Keratinocyte (primary cell): ENCODE data around the gene SH2D6. TPM values are rescaled to one million over a fixed set of nuclear protein-coding genes. Genes with fewer than 3 reads are reported as not detected.

Experiments used
- DNase-seq: peaks from one replicate; pipeline ENCODE4 v3.0.0-alpha.2; 2011; ENCODE audit warnings: low read depth, missing footprints, low spot score
- FAIRE-seq: peaks from 2 replicates; lab custom pipeline; 2011; peaks lifted over from hg19 to GRCh38; lab: Jason Lieb, UNC
- H2AFZ ChIP-seq: 2 replicates; pipeline ENCODE4 v1.6.0; 2012; ENCODE audit warnings: low read length, control low read depth, inconsistent platforms; ENCODE audit not compliant: control insufficient read depth
- H3K27ac ChIP-seq: 2 replicates; pipeline ENCODE4 v1.5.1; 2011; ENCODE audit warnings: low read length; ENCODE audit not compliant: control insufficient read depth, insufficient read depth
- H3K27me3 ChIP-seq: 3 replicates; pipeline ENCODE4 v1.6.0; 2011; ENCODE audit warnings: low read length; ENCODE audit not compliant: control insufficient read depth, insufficient read depth; ENCODE audit errors: extremely low read depth
- H3K36me3 ChIP-seq, 2 experiments: 2 replicates in 1 of 2; 3 replicates in 1 of 2; pipeline ENCODE4 v1.5.1; 2011; ENCODE audit warnings: low read length in 2 of 2, mild to moderate bottlenecking in 1 of 2; ENCODE audit not compliant: control insufficient read depth in 2 of 2, insufficient read depth in 2 of 2; ENCODE audit errors: extremely low read depth in 1 of 2
- H3K4me1 ChIP-seq: 3 replicates; pipeline ENCODE4 v1.5.1; 2011; ENCODE audit warnings: low read length; ENCODE audit not compliant: control insufficient read depth, insufficient read depth; ENCODE audit errors: extremely low read depth
- H3K4me2 ChIP-seq: 3 replicates; pipeline ENCODE4 v1.6.0; 2011; ENCODE audit warnings: low read depth, low read length; ENCODE audit not compliant: control insufficient read depth, insufficient read depth; ENCODE audit errors: extremely low read depth
- H3K4me3 ChIP-seq, 3 experiments: fragments of 200-600 bp in 1 of 3; sonication (generic) in 1 of 3; 2 replicates in 2 of 3; 3 replicates in 1 of 3; pipeline ENCODE4 v1.5.1; 2011 to 2016; ENCODE audit warnings: low read length in 3 of 3, mild to moderate bottlenecking in 3 of 3, control low read depth in 2 of 3, inconsistent platforms in 1 of 3, low read depth in 1 of 3, mixed read lengths in 1 of 3, mixed run types in 1 of 3, moderate library complexity in 1 of 3; ENCODE audit not compliant: control insufficient read depth in 2 of 3, insufficient read depth in 2 of 3; ENCODE audit errors: extremely low read depth in 1 of 3
- H3K79me2 ChIP-seq: 2 replicates; pipeline ENCODE4 v1.6.0; 2012; ENCODE audit warnings: low read length; ENCODE audit not compliant: control insufficient read depth, insufficient read depth
- H3K9ac ChIP-seq: 3 replicates; pipeline ENCODE4 v1.6.0; 2011; ENCODE audit warnings: low read length; ENCODE audit not compliant: control insufficient read depth, insufficient read depth; ENCODE audit errors: extremely low read depth
- H3K9me1 ChIP-seq: 3 replicates; pipeline ENCODE4 v1.6.0; 2011; ENCODE audit warnings: low read length; ENCODE audit not compliant: control insufficient read depth, insufficient read depth; ENCODE audit errors: extremely low read depth
- H3K9me3 ChIP-seq: 2 replicates; pipeline ENCODE4 v1.5.1; 2012; ENCODE audit warnings: low read depth, low read length; ENCODE audit not compliant: control insufficient read depth
- H4K20me1 ChIP-seq: 3 replicates; pipeline ENCODE4 v1.6.0; 2011; ENCODE audit warnings: low read length; ENCODE audit not compliant: control insufficient read depth, insufficient read depth; ENCODE audit errors: extremely low read depth
- EZH2 ChIP-seq: IDR thresholded peaks from one replicate; pipeline ENCODE4 v1.6.1; 2012; ENCODE audit warnings: inconsistent platforms, mild to moderate bottlenecking, low read length, moderate library complexity
- dilution Hi-C: fragments of 300-500 bp; cut with MboI; formaldehyde crosslinking; loops from one replicate; pipeline ENCODE4 v1.7.0; 2020; ENCODE audit warnings: low sequenced_read_pairs; ENCODE audit not compliant: extremely low pct_ligation_motif_present
- polyA plus RNA-seq, 5 experiments: library from polyadenylated mRNA; depleted of rRNA in 3 of 5; stranded (reverse) in 3 of 5; stranded (forward) in 1 of 5; unstranded in 1 of 5; fragments of >200 nt; gene quantifications; 1 replicate in 1 of 5; 2 replicates in 3 of 5; 3 replicates in 1 of 5; pipeline versions ENCODE4 v1.2.1 to v1.2.3, GENCODE V29; 2011 to 2012; ENCODE audit warnings: missing spikeins in 2 of 5, low read depth in 1 of 5, low replicate concordance in 1 of 5
- TF ChIP-seq, protein P1 (sequence below), 3 experiments: IDR thresholded peaks in 1 of 3; conservative IDR thresholded peaks in 1 of 3; optimal IDR thresholded peaks in 1 of 3; 2 replicates in 2 of 3; 3 replicates in 1 of 3; pipeline versions ENCODE3 to v1.5.1; 2011; ENCODE audit warnings: low read length in 3 of 3, mild to moderate bottlenecking in 3 of 3, moderate library complexity in 2 of 3, control low read depth in 1 of 3, inconsistent platforms in 1 of 3; ENCODE audit not compliant: insufficient read depth in 2 of 3; ENCODE audit errors: extremely low read depth in 1 of 3

The SH2D6 gene
- polyA plus RNA-seq, 1 donor (not counting 4 experiments of a cell fraction or from before 2014, with no cell fraction given): 0.10 TPM

DNA sequence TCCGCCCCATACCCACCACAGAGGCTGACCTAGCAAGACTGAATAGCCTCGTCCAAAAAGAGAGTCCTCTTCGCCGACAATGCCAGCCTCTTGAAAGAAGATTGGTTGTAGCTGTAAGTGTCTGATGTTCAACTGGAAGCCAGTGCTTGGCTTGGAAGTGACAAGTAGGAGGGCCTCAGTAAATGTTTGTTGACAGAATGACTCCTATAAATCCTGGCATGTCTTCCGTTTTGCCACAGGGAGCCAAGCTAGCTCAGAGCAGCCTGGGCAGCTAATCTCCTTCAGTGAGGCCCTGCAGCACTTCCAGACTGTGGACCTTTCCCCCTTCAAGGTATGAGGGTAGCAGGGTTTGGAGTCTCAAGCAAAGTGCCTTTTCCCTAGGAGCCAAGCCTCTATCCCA, 49.0 kb upstream of the SH2D6 start:
- dilution Hi-C loops: loop anchor here (10.0 kb wide), 1 partner anchor 55 kb away; no protein-coding TSS in a partner anchor
- TF ChIP-seq, protein P1, sequence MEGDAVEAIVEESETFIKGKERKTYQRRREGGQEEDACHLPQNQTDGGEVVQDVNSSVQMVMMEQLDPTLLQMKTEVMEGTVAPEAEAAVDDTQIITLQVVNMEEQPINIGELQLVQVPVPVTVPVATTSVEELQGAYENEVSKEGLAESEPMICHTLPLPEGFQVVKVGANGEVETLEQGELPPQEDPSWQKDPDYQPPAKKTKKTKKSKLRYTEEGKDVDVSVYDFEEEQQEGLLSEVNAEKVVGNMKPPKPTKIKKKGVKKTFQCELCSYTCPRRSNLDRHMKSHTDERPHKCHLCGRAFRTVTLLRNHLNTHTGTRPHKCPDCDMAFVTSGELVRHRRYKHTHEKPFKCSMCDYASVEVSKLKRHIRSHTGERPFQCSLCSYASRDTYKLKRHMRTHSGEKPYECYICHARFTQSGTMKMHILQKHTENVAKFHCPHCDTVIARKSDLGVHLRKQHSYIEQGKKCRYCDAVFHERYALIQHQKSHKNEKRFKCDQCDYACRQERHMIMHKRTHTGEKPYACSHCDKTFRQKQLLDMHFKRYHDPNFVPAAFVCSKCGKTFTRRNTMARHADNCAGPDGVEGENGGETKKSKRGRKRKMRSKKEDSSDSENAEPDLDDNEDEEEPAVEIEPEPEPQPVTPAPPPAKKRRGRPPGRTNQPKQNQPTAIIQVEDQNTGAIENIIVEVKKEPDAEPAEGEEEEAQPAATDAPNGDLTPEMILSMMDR (optimal IDR thresholded peaks at IDR 0.05 in 1 of 3, IDR thresholded peaks at IDR 0.05 in 1 of 3, conservative IDR thresholded peaks at IDR 0.05 in 1 of 3; ENCODE audit: extremely low read depth in 1 of 3, insufficient read depth in 2 of 3, low read length in 3 of 3): no peak
- no peak for TF ChIP-seq EZH2
- Histone ChIP-seq H3K36me3 (peaks cover 6 to 11% of the 10 kb centered on the region in 2 experiments), H3K79me2 (no peaks in the 10 kb centered on the region), H4K20me1 (no peaks in the 10 kb centered on the region), H2AFZ (no peak overlapping the region), H3K4me2 (no peak overlapping the region), H3K9me1 (no peaks in the 10 kb centered on the region), H3K4me1 (no peaks in the 10 kb centered on the region), H3K4me3 (no peak overlapping the region), H3K9me3 (no peaks in the 10 kb centered on the region), H3K9ac (no peak overlapping the region), H3K27me3 (no peaks in the 10 kb centered on the region), H3K27ac (no peak overlapping the region)
- DNase-seq: no peak
- FAIRE-seq: no peak

- Histone ChIP-seq H3K9me1 (no peaks in the 10 kb centered on the region), H3K4me1 (peaks cover 11% of the 10 kb centered on the region), H3K4me2 (no peak overlapping the region), H4K20me1 (no peaks in the 10 kb centered on the region), H3K9ac (no peak overlapping the region), H3K36me3 (peaks cover 6 to 11% of the 10 kb centered on the region in 2 experiments), H3K9me3 (no peaks in the 10 kb centered on the region), H2AFZ (no peak overlapping the region), H3K27ac (no peak overlapping the region), H3K27me3 (no peaks in the 10 kb centered on the region), H3K79me2 (no peaks in the 10 kb centered on the region), H3K4me3 (no peak overlapping the region)
- FAIRE-seq (no peak), DNase-seq (no peak)
- TF ChIP-seq EZH2: no peak
- TF ChIP-seq, protein P1 (optimal IDR thresholded peaks at IDR 0.05 in 1 of 3, IDR thresholded peaks at IDR 0.05 in 1 of 3, conservative IDR thresholded peaks at IDR 0.05 in 1 of 3; ENCODE audit: extremely low read depth in 1 of 3, insufficient read depth in 2 of 3, low read length in 3 of 3): no peak
- dilution Hi-C loops: no loop called here
These were observed 47.5 kb upstream of the SH2D6 start for GRCh38 chr2:85371045-85371444.
